Kidney epithelial cell (primary cell): ENCODE results near the gene CPLX4. TPM values are rescaled to one million over a fixed set of nuclear protein-coding genes. Genes with fewer than 3 reads are reported as not detected.

ENCODE experiments used
- DNase-seq: peaks from one replicate; pipeline ENCODE4 v3.0.0-alpha.2; 2010; ENCODE audit warnings: low read depth
- H3K27me3 ChIP-seq: 2 replicates; pipeline ENCODE4 v1.6.0; 2011; ENCODE audit warnings: low read length; ENCODE audit not compliant: control insufficient read depth, insufficient read depth
- H3K36me3 ChIP-seq: 2 replicates; pipeline ENCODE4 v1.5.1; 2011; ENCODE audit warnings: low read length; ENCODE audit not compliant: control insufficient read depth, insufficient read depth
- H3K4me3 ChIP-seq: 2 replicates; pipeline ENCODE4 v1.5.1; 2011; ENCODE audit warnings: low read depth, mild to moderate bottlenecking, control low read depth, low read length
- total RNA-seq: library from RNA; depleted of rRNA; stranded (reverse); fragments of >200 nt; gene quantifications from 2 replicates; pipeline ENCODE4 v1.2.3, GENCODE V29; 2015
- TF ChIP-seq, protein P1 (sequence below): IDR thresholded peaks from 2 replicates; pipeline ENCODE4 v1.5.1; 2011; ENCODE audit warnings: mild to moderate bottlenecking, moderate library complexity, low read length, control low read depth, inconsistent platforms; ENCODE audit not compliant: insufficient read depth, poor library complexity, severe bottlenecking

CPLX4 gene
- total RNA-seq, 1 donor from 2014 or later = not detected

DNA sequence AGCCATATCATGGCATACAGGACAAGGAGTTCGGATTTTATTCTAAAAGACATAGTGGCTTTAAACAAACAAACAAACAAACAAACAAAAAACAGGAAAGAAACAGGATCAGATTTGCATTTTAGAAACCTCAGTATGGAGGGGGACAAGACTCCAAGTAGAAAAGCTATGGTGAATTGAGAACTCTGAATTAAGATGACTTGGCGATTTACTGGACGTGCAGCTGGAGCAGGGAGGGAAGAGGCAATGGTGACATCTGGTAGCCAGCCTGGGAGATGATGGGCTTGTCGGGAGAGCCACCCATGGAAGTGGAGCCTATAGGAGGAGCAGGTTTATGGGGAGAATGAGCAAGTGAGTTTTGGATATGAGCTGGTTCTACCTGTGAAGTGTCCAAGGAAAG, 13.2 kb downstream of the CPLX4 start:
- Histone ChIP-seq H3K36me3 (no peaks in the 10 kb centered on the region), H3K27me3 (peaks cover 5% of the 10 kb centered on the region), H3K4me3 (no peak overlapping the region)
- DNase-seq = no peak
- TF ChIP-seq, protein P1, sequence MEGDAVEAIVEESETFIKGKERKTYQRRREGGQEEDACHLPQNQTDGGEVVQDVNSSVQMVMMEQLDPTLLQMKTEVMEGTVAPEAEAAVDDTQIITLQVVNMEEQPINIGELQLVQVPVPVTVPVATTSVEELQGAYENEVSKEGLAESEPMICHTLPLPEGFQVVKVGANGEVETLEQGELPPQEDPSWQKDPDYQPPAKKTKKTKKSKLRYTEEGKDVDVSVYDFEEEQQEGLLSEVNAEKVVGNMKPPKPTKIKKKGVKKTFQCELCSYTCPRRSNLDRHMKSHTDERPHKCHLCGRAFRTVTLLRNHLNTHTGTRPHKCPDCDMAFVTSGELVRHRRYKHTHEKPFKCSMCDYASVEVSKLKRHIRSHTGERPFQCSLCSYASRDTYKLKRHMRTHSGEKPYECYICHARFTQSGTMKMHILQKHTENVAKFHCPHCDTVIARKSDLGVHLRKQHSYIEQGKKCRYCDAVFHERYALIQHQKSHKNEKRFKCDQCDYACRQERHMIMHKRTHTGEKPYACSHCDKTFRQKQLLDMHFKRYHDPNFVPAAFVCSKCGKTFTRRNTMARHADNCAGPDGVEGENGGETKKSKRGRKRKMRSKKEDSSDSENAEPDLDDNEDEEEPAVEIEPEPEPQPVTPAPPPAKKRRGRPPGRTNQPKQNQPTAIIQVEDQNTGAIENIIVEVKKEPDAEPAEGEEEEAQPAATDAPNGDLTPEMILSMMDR = no peak

DNA sequence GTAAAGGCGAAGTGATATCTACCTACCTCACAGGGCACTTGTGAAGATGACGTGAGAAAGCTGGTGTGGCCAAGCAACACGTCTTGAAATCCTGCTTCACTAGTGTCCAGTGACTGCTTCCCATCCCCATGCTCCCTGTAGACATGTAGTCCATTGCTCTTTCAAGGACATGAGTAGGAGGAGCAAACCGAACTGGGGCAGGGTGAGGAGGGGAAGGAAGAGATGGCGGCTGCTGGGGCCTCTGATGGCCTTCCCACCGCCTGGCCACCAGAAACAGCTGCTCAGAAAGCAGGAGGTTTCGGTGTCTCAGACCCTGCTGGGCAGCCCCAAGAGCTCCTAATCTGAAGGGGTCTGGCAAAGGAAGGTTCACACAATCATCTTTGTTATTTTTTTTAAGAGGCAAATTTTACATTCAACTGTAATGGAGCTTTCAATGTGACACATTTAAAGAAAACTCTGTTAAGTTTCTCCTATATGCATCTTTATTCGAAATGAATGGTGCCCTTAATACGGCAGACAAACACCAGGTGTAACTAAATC, 14.7 kb downstream of the CPLX4 start:
- TF ChIP-seq, protein P1 = no peak
- Histone ChIP-seq H3K27me3 (peaks cover 5% of the 10 kb centered on the region), H3K4me3 (no peak overlapping the region), H3K36me3 (no peaks in the 10 kb centered on the region)
- no peak for DNase-seq

DNA sequence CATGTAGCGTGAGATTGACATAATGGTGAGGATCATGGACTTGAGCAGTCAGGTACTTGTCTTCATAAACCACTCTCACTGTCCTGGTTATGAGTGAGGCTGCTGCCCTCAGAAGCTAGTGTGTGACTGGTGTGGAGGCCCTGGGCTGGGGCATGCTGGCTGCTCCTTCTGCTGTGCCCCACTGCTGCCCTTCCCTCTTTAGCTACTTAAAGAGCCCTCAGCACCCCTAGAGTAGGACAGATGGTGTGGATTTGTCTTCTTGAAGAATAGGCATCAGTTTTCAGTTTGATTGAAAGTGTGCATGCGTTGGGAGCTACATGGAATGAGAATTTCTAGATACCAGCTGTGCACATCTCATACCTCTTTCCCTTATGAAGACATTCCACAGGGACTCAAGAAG, 15.4 kb downstream of the CPLX4 start:
- Histone ChIP-seq H3K27me3 (peaks cover 7% of the 10 kb centered on the region), H3K36me3 (no peaks in the 10 kb centered on the region), H3K4me3 (no peak overlapping the region)
- DNase-seq = no peak
- TF ChIP-seq, protein P1 = no peak

DNA sequence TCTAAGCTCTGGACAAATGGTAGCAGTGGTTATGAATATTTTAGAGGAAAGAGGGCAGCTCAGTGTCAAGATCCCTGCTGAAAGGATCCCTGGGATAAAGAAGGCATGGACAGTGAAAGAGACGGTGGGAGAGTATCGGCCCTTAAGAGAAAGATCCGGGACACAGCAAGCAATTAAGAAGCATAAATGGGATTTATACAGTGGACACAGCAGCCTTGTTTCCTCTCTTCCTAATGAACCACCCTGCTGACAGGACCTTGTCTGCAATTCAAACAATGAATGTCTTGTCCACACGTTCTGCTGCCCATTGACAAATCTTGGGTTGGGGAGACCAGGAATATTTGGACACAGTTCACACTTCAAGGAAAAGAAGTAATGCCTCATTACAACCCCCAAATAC, 16.5 kb downstream of the CPLX4 start:
- TF ChIP-seq, protein P1 = no peak
- Histone ChIP-seq H3K27me3 (peaks cover 5% of the 10 kb centered on the region), H3K36me3 (no peaks in the 10 kb centered on the region), H3K4me3 (no peak overlapping the region)
- DNase-seq = no peak

DNA sequence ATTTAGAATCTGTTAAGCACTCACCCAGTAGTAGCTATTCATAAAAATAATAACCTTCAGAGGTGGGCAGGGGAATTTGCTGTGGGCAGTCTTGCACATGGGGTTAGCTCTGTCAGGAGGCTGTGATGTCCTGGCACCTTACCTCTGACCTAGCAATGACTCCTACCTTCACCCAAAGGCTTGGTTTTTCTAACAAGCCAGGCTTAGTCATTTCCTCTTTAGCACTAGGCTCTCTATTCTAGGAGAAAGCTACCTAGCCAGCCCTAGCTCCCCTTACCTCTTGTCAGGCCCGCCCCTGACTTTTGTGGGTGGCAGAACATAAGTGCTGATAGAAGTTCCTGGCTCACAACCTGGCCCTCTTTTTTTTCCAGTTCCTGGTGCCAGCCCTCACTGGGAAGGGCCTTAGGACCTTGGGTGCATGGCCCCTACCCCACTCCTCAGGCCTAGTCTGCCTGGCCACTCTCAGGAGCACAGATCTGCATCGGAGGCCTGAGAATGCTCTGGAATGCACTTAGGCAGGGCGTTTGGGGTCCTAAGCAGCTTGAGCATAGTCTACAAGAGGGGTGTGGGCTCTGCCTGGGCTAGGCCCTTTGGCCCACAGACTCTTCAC, 17.7 kb downstream of the CPLX4 start:
- H3K27me3 ChIP-seq = peaks cover 4% of the 10 kb centered on the region
- DNase-seq = no peak
- no peaks in the 10 kb centered on the region for H3K36me3 ChIP-seq
- H3K4me3 ChIP-seq = no peak overlapping the region
- TF ChIP-seq, protein P1 = no peak

DNA sequence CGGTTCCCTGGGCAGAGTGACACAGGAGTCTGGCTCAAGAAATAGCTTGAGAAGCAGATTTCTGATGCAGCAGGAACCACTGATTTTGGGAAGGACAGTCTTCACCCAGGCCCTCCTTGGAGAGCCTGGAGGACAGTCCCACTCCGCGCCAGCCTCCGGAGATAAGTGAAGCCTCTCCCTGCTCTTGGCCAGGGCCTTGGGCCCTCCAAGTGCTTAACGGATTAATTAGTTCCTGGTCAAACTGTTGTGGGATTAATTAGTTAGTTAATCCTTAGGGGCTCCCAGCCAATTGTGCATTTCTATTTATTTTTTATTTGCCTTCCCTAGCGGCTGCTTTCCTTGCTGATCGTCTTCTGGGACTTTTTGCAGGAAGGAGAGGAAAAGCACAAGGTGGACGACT, 19.6 kb downstream of the CPLX4 start:
- Histone ChIP-seq H3K36me3 (no peaks in the 10 kb centered on the region), H3K4me3 (no peak overlapping the region), H3K27me3 (peaks cover 11% of the 10 kb centered on the region)
- TF ChIP-seq, protein P1 = no peak
- DNase-seq = no peak
